SK-N-SH (cell line): Measurements from ENCODE around the gene CDC73. TPM values are rescaled to one million over a fixed set of nuclear protein-coding genes. Genes with fewer than 3 reads are reported as not detected.

Source experiments
- CTCF ChIA-PET: fragments of 300-600, 350-600 bp; formaldehyde crosslinking; extraction: SDS; loops from one replicate; lab custom pipeline; 2021; lab: Yijun Ruan, JAX
- POLR2A ChIA-PET: fragments of 350-600 bp; sonication (Branson Sonifier 250); formaldehyde crosslinking; extraction: SDS; loops from one replicate; lab custom pipeline; 2020; ENCODE audit warnings: antibody characterized with exemption, inconsistent platforms; lab: Yijun Ruan, JAX
- DNase-seq: peaks from one replicate; pipeline ENCODE4 v3.0.0; 2012
- H2AFZ ChIP-seq: fragments of 200-600 bp; sonication (generic); 2 replicates; pipeline ENCODE4 v1.8.1; 2016; ENCODE audit warnings: antibody characterized with exemption, mild to moderate bottlenecking, low read depth
- H3F3A ChIP-seq: fragments of 200-600 bp; sonication (generic); replicated peaks from 2 replicates; pipeline ENCODE3; 2016; ENCODE audit warnings: antibody characterized with exemption, mild to moderate bottlenecking; ENCODE audit not compliant: insufficient read depth
- H3K27ac ChIP-seq, 2 experiments: fragments of 200-500 bp in 1 of 2; fragments of 200-600 bp in 1 of 2; sonication (Bioruptor generic) in 1 of 2; sonication (generic), shearing (Covaris generic) in 1 of 2; 2 replicates each; pipeline versions ENCODE4 v1.5.1 to v1.6.1; 2014 to 2016; ENCODE audit warnings: low read depth in 2 of 2, inconsistent platforms in 1 of 2, low read length in 1 of 2, mild to moderate bottlenecking in 1 of 2, mixed read lengths in 1 of 2
- H3K27me3 ChIP-seq: fragments of 200-600 bp; sonication (generic), shearing (Covaris generic); 2 replicates; pipeline ENCODE4 v1.6.1; 2016; ENCODE audit warnings: mixed run types; ENCODE audit not compliant: insufficient read depth
- H3K36me3 ChIP-seq, 2 experiments: fragments of 200-500 bp in 1 of 2; fragments of 200-600 bp in 1 of 2; sonication (Bioruptor generic) in 1 of 2; sonication (generic) in 1 of 2; replicated peaks in 1 of 2; 2 replicates each; pipeline versions ENCODE3 to v1.5.1; 2014 to 2016; ENCODE audit warnings: low read length in 1 of 2, mild to moderate bottlenecking in 1 of 2; ENCODE audit not compliant: insufficient read depth in 2 of 2, control insufficient read depth in 1 of 2
- H3K4me1 ChIP-seq, 2 experiments: fragments of 200-500 bp in 1 of 2; fragments of 200-600 bp in 1 of 2; sonication (Bioruptor generic) in 1 of 2; sonication (generic), shearing (Covaris generic) in 1 of 2; 2 replicates each; pipeline versions ENCODE4 v1.5.1 to v1.6.1; 2014 to 2016; ENCODE audit warnings: low read depth in 1 of 2, low read length in 1 of 2, mixed run types in 1 of 2; ENCODE audit not compliant: insufficient read depth in 2 of 2, control insufficient read depth in 1 of 2
- H3K4me2 ChIP-seq: fragments of 200-600 bp; sonication (generic), shearing (Covaris generic); 2 replicates; pipeline ENCODE4 v1.6.1; 2017; ENCODE audit warnings: mixed run types
- H3K4me3 ChIP-seq, 2 experiments: fragments of 200-500 bp in 1 of 2; fragments of 200-600 bp in 1 of 2; sonication (Bioruptor generic) in 1 of 2; sonication (generic), shearing (Covaris generic) in 1 of 2; 2 replicates each; pipeline versions ENCODE4 v1.5.1 to v1.8.1; 2014 to 2016; ENCODE audit warnings: low read depth in 2 of 2, inconsistent platforms in 1 of 2, low read length in 1 of 2, mild to moderate bottlenecking in 1 of 2, mixed read lengths in 1 of 2, moderate library complexity in 1 of 2
- H3K79me2 ChIP-seq: fragments of 200-600 bp; sonication (generic); 2 replicates; pipeline ENCODE4 v1.8.1; 2017; ENCODE audit warnings: mild to moderate bottlenecking; ENCODE audit not compliant: insufficient read depth
- H3K9ac ChIP-seq: fragments of 200-600 bp; sonication (generic); 2 replicates; pipeline ENCODE4 v1.6.1; 2017; ENCODE audit warnings: mixed run types
- H3K9me2 ChIP-seq: fragments of 200-600 bp; sonication (generic); 2 replicates; pipeline ENCODE4 v1.6.1; 2017; ENCODE audit warnings: mixed run types
- H3K9me3 ChIP-seq: fragments of 200-600 bp; sonication (generic); 2 replicates; pipeline ENCODE4 v1.6.1; 2017; ENCODE audit warnings: mixed run types, mild to moderate bottlenecking, moderate library complexity
- H4K20me1 ChIP-seq: fragments of 200-600 bp; sonication (generic); 2 replicates; pipeline ENCODE4 v1.6.1; 2017; ENCODE audit warnings: mild to moderate bottlenecking, mixed run types; ENCODE audit not compliant: insufficient read depth
- CHD2 ChIP-seq: fragments of 150-350 bp; IDR thresholded peaks from 2 replicates; pipeline ENCODE4 v1.6.1; 2018; ENCODE audit warnings: low read length; ENCODE audit not compliant: partially characterized antibody
- ELF1 ChIP-seq: IDR thresholded peaks from 2 replicates; pipeline ENCODE4 v1.4.0; 2012
- EP300 ChIP-seq, 2 experiments: IDR thresholded peaks; 2 replicates each; pipeline versions ENCODE4 v1.4.0 to v1.6.1; 2012; ENCODE audit warnings: borderline replicate concordance in 1 of 2, low read depth in 1 of 2, low read length in 1 of 2
- FOXM1 ChIP-seq: IDR thresholded peaks from 2 replicates; pipeline ENCODE4 v1.4.0; 2012; ENCODE audit warnings: low read depth, mild to moderate bottlenecking
- GABPA ChIP-seq: IDR thresholded peaks from 2 replicates; pipeline ENCODE4 v1.4.0; 2012; ENCODE audit warnings: low read depth, mild to moderate bottlenecking
- JUND ChIP-seq: IDR thresholded peaks from 2 replicates; pipeline ENCODE4 v1.4.0; 2012
- MAX ChIP-seq: IDR thresholded peaks from 2 replicates; pipeline ENCODE4 v1.4.0; 2012; ENCODE audit warnings: low read depth
- MXI1 ChIP-seq: IDR thresholded peaks from 2 replicates; pipeline ENCODE4 v1.6.1; 2012; ENCODE audit warnings: mild to moderate bottlenecking, low read depth, low read length, improper control_type of control experiment
- NFIC ChIP-seq: IDR thresholded peaks from 2 replicates; pipeline ENCODE4 v1.4.0; 2012; ENCODE audit warnings: borderline replicate concordance
- NRF1 ChIP-seq: IDR thresholded peaks from 2 replicates; pipeline ENCODE4 v1.6.1; 2012; ENCODE audit warnings: low read depth, mild to moderate bottlenecking, low read length
- POLR2AphosphoS5 ChIP-seq: IDR thresholded peaks from 2 replicates; pipeline ENCODE4 v1.6.1; 2012; ENCODE audit warnings: low read depth, low read length
- RAD21 ChIP-seq: IDR thresholded peaks from 2 replicates; pipeline ENCODE4 v1.6.1; 2012; ENCODE audit warnings: mild to moderate bottlenecking, low read length
- RCOR1 ChIP-seq: fragments of 150-350 bp; IDR thresholded peaks from 2 replicates; pipeline ENCODE4 v1.6.1; 2017; ENCODE audit warnings: antibody characterized with exemption, low read length
- RXRA ChIP-seq: IDR thresholded peaks from 2 replicates; pipeline ENCODE4 v1.4.0; 2012; ENCODE audit warnings: low read depth, mild to moderate bottlenecking, borderline replicate concordance
- SIN3A ChIP-seq: IDR thresholded peaks from 2 replicates; pipeline ENCODE4 v1.6.1; 2012; ENCODE audit warnings: low read depth, mild to moderate bottlenecking, low read length, moderate library complexity, borderline replicate concordance
- SMC3 ChIP-seq: IDR thresholded peaks from 2 replicates; pipeline ENCODE4 v1.6.1; 2012; ENCODE audit warnings: low read depth, low read length, improper control_type of control experiment
- TAF1 ChIP-seq: IDR thresholded peaks from 2 replicates; pipeline ENCODE4 v1.6.1; 2012; ENCODE audit warnings: low read depth, mild to moderate bottlenecking, low read length, moderate library complexity, borderline replicate concordance
- TCF12 ChIP-seq: IDR thresholded peaks from 2 replicates; pipeline ENCODE4 v1.4.0; 2012
- USF2 ChIP-seq: fragments of 150-350 bp; IDR thresholded peaks from 2 replicates; pipeline ENCODE4 v1.6.1; 2017; ENCODE audit warnings: antibody characterized with exemption, low read length, low read depth, borderline replicate concordance
- YY1 ChIP-seq: IDR thresholded peaks from 2 replicates; pipeline ENCODE4 v1.4.0; 2012; ENCODE audit warnings: low read depth, mild to moderate bottlenecking
- WGBS: methylation state at CpG from one replicate; pipeline ENCODE4 v1.1.6; 2017; ENCODE audit warnings: low lambda C conversion rate; 5-methylcytosine and 5-hydroxymethylcytosine counted together
- polyA plus RNA-seq, 3 experiments: library from polyadenylated mRNA; depleted of rRNA; stranded (reverse); fragments of >200 nt; gene quantifications; 2 replicates each; pipeline ENCODE4 v1.2.3, GENCODE V29; 2012

CDC73 gene
- polyA plus RNA-seq, 1 of the 3 experiments (the other 2 are of a cell fraction) = 13.4 TPM

GRCh38 chr1:193118803-193119730 is 2.8 kb upstream of the CDC73 start:
- no peaks in the 10 kb centered on the region for H3K9me2 ChIP-seq
- H3F3A ChIP-seq = peaks cover 13% of the 10 kb centered on the region
- H3K36me3 ChIP-seq = no peaks in the 10 kb centered on the region
- no peaks in the 10 kb centered on the region for H3K9me3 ChIP-seq
- TF ChIP-seq EP300 (IDR thresholded peaks at IDR 0.05; ENCODE audit: borderline replicate concordance in 1 of 2, low read depth in 1 of 2, low read length in 1 of 2) = no peak
- no peak for TF ChIP-seq MXI1
- no peak for TF ChIP-seq MAX
- TF ChIP-seq YY1 = no peak
- TF ChIP-seq TCF12 = no peak
- TF ChIP-seq POLR2AphosphoS5 = no peak
- no peak for TF ChIP-seq SMC3
- no peak for TF ChIP-seq RXRA
- no peak for TF ChIP-seq USF2
- no peak for TF ChIP-seq GABPA
- no peak for TF ChIP-seq JUND
- TF ChIP-seq FOXM1 = no peak
- TF ChIP-seq RCOR1 = no peak
- TF ChIP-seq TAF1 = no peak
- no peak for TF ChIP-seq ELF1
- TF ChIP-seq RAD21 = no peak
- TF ChIP-seq NFIC = no peak
- no peak for TF ChIP-seq CHD2
- TF ChIP-seq NRF1 = no peak
- TF ChIP-seq SIN3A = no peak
- DNase-seq = no peak
- H3K4me2 ChIP-seq = no peak overlapping the region
- no peak overlapping the region for H3K9ac ChIP-seq
- ChIA-PET CTCF (interaction anchor here (1.0 to 1.3 kb wide), 2 partner anchors 14 to 100 kb away, joined by 3 read pairs; partner anchors contain the start of gene GLRX2), POLR2A (no interaction called here)
- H3K79me2 ChIP-seq = peaks cover 19% of the 10 kb centered on the region
- no peak overlapping the region for H3K27ac ChIP-seq
- H3K4me3 ChIP-seq = no peak overlapping the region
- H2AFZ ChIP-seq = 0 out of 2 replicates have a peak overlapping the region, but pooled peaks have one; percentile 1
- WGBS = 77% methylated on average over 4 of the region's 4 CpGs
- peaks cover 10% of the 10 kb centered on the region for H4K20me1 ChIP-seq
- H3K4me1 ChIP-seq = peaks cover 0 to 6% of the 10 kb centered on the region in 2 experiments; a peak in 3 of 4 replicates
- no peaks in the 10 kb centered on the region for H3K27me3 ChIP-seq
